GM12878 (cell line): ENCODE data around the gene TRAIP. TPM values are rescaled to one million over a fixed set of nuclear protein-coding genes. Genes with fewer than 3 reads are reported as not detected.
"Not testable (repeated sequence)": the region's sequence is repeated elsewhere in the genome, so short reads cannot be mapped to it uniquely, and the experiment has no call there.

ENCODE experiments used
- ATAC-seq: fragments of 200-7000 bp; cut with Tn5 transposase; 3 replicates; pipeline ENCODE4 v1.9.1; 2020; ENCODE audit warnings: mild to moderate bottlenecking, moderate library complexity
- BruUV-seq: library from RNA; stranded (reverse); fragments of 400-500 nt; replicated peaks from 2 replicates; lab custom pipeline; 2021; lab: Mats Ljungman, UMichigan
- CTCF ChIA-PET: fragments of 300-600 bp; sonication (Branson Sonifier 250); formaldehyde crosslinking; extraction: SDS; loops from one replicate; lab custom pipeline; 2021; ENCODE audit warnings: inconsistent platforms; lab: Yijun Ruan, JAX
- POLR2A ChIA-PET: fragments of 350-600 bp; formaldehyde crosslinking; extraction: SDS; loops from one replicate; lab custom pipeline; 2021; ENCODE audit warnings: inconsistent platforms; lab: Charles Lee
- RAD21 ChIA-PET: fragments of 300-600 bp; sonication (Branson Sonifier 250); formaldehyde crosslinking; loops from one replicate; lab custom pipeline; 2023; ENCODE audit warnings: antibody characterized with exemption; ENCODE audit not compliant: unreplicated experiment; lab: Charles Lee
- SMC1A ChIA-PET: fragments of 300-600 bp; sonication (Branson Sonifier 250); formaldehyde crosslinking; loops from one replicate; lab custom pipeline; 2023; ENCODE audit not compliant: unreplicated experiment, uncharacterized antibody; lab: Charles Lee
- DNase-seq: peaks from one replicate; pipeline ENCODE4 v3.0.0-alpha.2; 2011; ENCODE audit warnings: low read depth, low spot score
- FAIRE-seq: peaks from 3 replicates; lab custom pipeline; 2011; peaks lifted over from hg19 to GRCh38; lab: Jason Lieb, UNC
- H2AFZ ChIP-seq: 2 replicates; pipeline ENCODE4 v1.6.0; 2011; ENCODE audit warnings: low read depth, low read length, control low read depth; ENCODE audit not compliant: control insufficient read depth
- H3K27ac ChIP-seq: 2 replicates; pipeline ENCODE4 v1.5.1; 2011; ENCODE audit warnings: control low read depth; ENCODE audit not compliant: control insufficient read depth, insufficient read depth
- H3K27me3 ChIP-seq, 2 experiments: replicated peaks in 1 of 2; 2 replicates each; pipeline versions ENCODE4 v1.6.0 to v1.6.1; 2011; ENCODE audit warnings: low read length in 1 of 2; ENCODE audit not compliant: control insufficient read depth in 2 of 2, insufficient read depth in 2 of 2
- H3K36me3 ChIP-seq, 2 experiments: 2 replicates each; pipeline ENCODE4 v1.5.1; 2011; ENCODE audit warnings: low read length in 1 of 2; ENCODE audit not compliant: control insufficient read depth in 2 of 2, insufficient read depth in 2 of 2
- H3K4me1 ChIP-seq: 2 replicates; pipeline ENCODE4 v1.6.1; 2011; ENCODE audit warnings: mild to moderate bottlenecking, low read length, moderate library complexity, mixed read lengths; ENCODE audit not compliant: control insufficient read depth, insufficient read depth
- H3K4me2 ChIP-seq: 2 replicates; pipeline ENCODE4 v1.6.0; 2011; ENCODE audit warnings: control low read depth; ENCODE audit not compliant: control insufficient read depth, insufficient read depth
- H3K4me3 ChIP-seq: fragments of 200-600 bp; sonication (generic); 2 replicates; pipeline ENCODE4 v1.5.1; 2016
- H3K79me2 ChIP-seq: 2 replicates; pipeline ENCODE4 v1.6.0; 2011; ENCODE audit warnings: low read length; ENCODE audit not compliant: control insufficient read depth, insufficient read depth
- H3K9ac ChIP-seq: 2 replicates; pipeline ENCODE4 v1.8.0; 2011; ENCODE audit warnings: low read length, control low read depth, mixed read lengths; ENCODE audit not compliant: control insufficient read depth, insufficient read depth
- H3K9me3 ChIP-seq: replicated peaks from 3 replicates; pipeline ENCODE4 v1.5.1; 2011; ENCODE audit warnings: mild to moderate bottlenecking, low read length; ENCODE audit not compliant: control insufficient read depth, insufficient read depth
- H4K20me1 ChIP-seq: 2 replicates; pipeline ENCODE4 v1.6.0; 2011; ENCODE audit not compliant: control insufficient read depth, insufficient read depth
- RBBP5 ChIP-seq: fragments of 200-600 bp; sonication (generic); conservative IDR thresholded peaks from 2 replicates; pipeline ENCODE4 v1.6.1; 2016
- RELA ChIP-seq: fragments of 450-650 bp; IDR thresholded peaks from 2 replicates; pipeline ENCODE4 v1.8.0; 2014; ENCODE audit warnings: borderline replicate concordance; ENCODE audit not compliant: partially characterized antibody
- WGBS: methylation state at CpG from one replicate; pipeline ENCODE4 v1.1.6; 2016; ENCODE audit warnings: low lambda C conversion rate; ENCODE audit not compliant: insufficient replicate concordance, insufficient coverage; ENCODE audit errors: missing lambda C conversion rate; 5-methylcytosine and 5-hydroxymethylcytosine counted together
- in situ Hi-C: fragments of 300-500 bp; cut with MboI; formaldehyde crosslinking; loops from 9 replicates; pipeline ENCODE4 v1.14.3; 2018; ENCODE audit warnings: mixed read lengths
- intact Hi-C: fragments of 100-400 bp; cut with micrococcal nuclease; formaldehyde crosslinking; loops from one replicate; pipeline ENCODE4 v1.14.2; 2022; ENCODE audit not compliant: unreplicated experiment
- polyA plus RNA-seq, 11 experiments: library from polyadenylated mRNA; depleted of rRNA in 4 of 11; unstranded in 6 of 11; stranded (reverse) in 5 of 11; fragments of >200 nt; fragmentation: Nextera tagmentation in 4 of 11; fragmentation: Illumina TruSeq in 1 of 11; extraction: Ambion mirVana in 4 of 11; extraction: Trizol in 1 of 11; gene quantifications; 1 replicate in 1 of 11; 2 replicates in 10 of 11; pipeline versions ENCODE4 v1.2.1 to v1.2.3, GENCODE V29; 2011 to 2016; ENCODE audit warnings: inconsistent platforms in 2 of 11, missing spikeins in 2 of 11, low read depth in 1 of 11
- total RNA-seq, 4 experiments: library from RNA; depleted of rRNA in 3 of 4; stranded (reverse); fragments of >200 nt in 3 of 4; fragmentation: Illumina TruSeq in 1 of 4; extraction: Trizol in 1 of 4; gene quantifications; 2 replicates each; pipeline versions ENCODE4 v1.2.1 to v1.2.3, GENCODE V29; 2013 to 2021

TRAIP gene
- total and polyA plus RNA-seq, 10 of the 15 experiments (the other 5 are each of a cell fraction or from before 2014, with no cell fraction given) = 15.9 to 37.0 (median 23.1) TPM

GRCh38 chr3:49826016-49826415, 30.3 kb downstream of the TRAIP start:
- Histone ChIP-seq H3K27ac (no peak overlapping the region), H3K36me3 (peaks cover 5 to 19% of the 10 kb centered on the region in 2 experiments; a peak in 3 of 4 replicates), H2AFZ (no peak overlapping the region)
- no peak for TF ChIP-seq RELA
- no peak for TF ChIP-seq RBBP5
- TF ChIP-seq, all 136 proteins: peak for 0
- Histone ChIP-seq H3K4me3 (no peak overlapping the region), H4K20me1 (no peaks in the 10 kb centered on the region), H3K4me2 (no peak overlapping the region), H3K79me2 (no peaks in the 10 kb centered on the region), H3K9ac (no peak overlapping the region), H3K4me1 (no peaks in the 10 kb centered on the region), H3K9me3 (no peaks in the 10 kb centered on the region), H3K27me3 (no peaks in the 10 kb centered on the region)
- ChIA-PET RAD21 (interaction anchor here (1.2 to 1.7 kb wide), 2 partner anchors 13 to 23 kb away, joined by 3 to 5 read pairs; partner anchors contain the start of gene INKA1), CTCF (interaction anchor here (0.7 to 1.9 kb wide), 5 partner anchors 13 to 79 kb away, joined by 3 to 8 read pairs (median 4); partner anchors contain the start of gene INKA1), POLR2A (interaction anchor here (0.7 kb wide), 1 partner anchor 113 kb away, joined by 3 read pairs; no protein-coding TSS in a partner anchor), SMC1A (interaction anchor here (0.6 to 2.0 kb wide), 6 partner anchors 12 to 23 kb away, joined by 3 to 5 read pairs (median 3); partner anchors contain the start of genes INKA1 and UBA7)
- intact Hi-C loops = no loop called here
- ATAC-seq (no peak), FAIRE-seq (no peak), DNase-seq (no peak)
- 97% methylated on average over 6 of the region's 6 CpGs for WGBS
- BruUV-seq = no TSS peak
- in situ Hi-C loops = no loop called here

- H4K20me1 ChIP-seq, H3K79me2 ChIP-seq, FAIRE-seq, RAD21 ChIA-PET, H3K4me1 ChIP-seq, H3K4me3 ChIP-seq, H3K27ac ChIP-seq, H2AFZ ChIP-seq, DNase-seq, BruUV-seq, in situ Hi-C loops, ATAC-seq, H3K9me3 ChIP-seq, H3K27me3 ChIP-seq, H3K9ac ChIP-seq, H3K36me3 ChIP-seq, H3K4me2 ChIP-seq, intact Hi-C loops: not testable (repeated sequence)
- 73% methylated on average over 3 of the region's 3 CpGs for WGBS
- SMC1A ChIA-PET = interaction anchor here (0.6 kb wide), 1 partner anchor 835 kb away, joined by 4 read pairs; no protein-coding TSS in a partner anchor
- POLR2A ChIA-PET = interaction anchor here (0.8 kb wide), 1 partner anchor 8 kb away, joined by 3 read pairs; no protein-coding TSS in a partner anchor
- CTCF ChIA-PET = interaction anchor here (0.6 kb wide), 1 partner anchor 264 kb away, joined by 3 read pairs; no protein-coding TSS in a partner anchor
These were observed 33.2 kb downstream of the TRAIP start for GRCh38 chr3:49823131-49823530.
